ACHN (cell line): ENCODE results near the gene SLC41A3.

Source experiments
- DNase-seq: peaks from one replicate; pipeline ENCODE4 v3.0.0-alpha.2; 2015
- in situ Hi-C: cut with HindIII; loops from 2 replicates; pipeline ENCODE4 v1.10.0; 2017; ENCODE audit warnings: low sequenced_read_pairs, low pct_ligation_motif_present, low pct_unique_long_range_greater_than_20kb

The SLC41A3 gene

GRCh38 chr3:126124148-126124868 is 40.4 kb upstream of the SLC41A3 start:
- DNase-seq: no peak
- in situ Hi-C loops: no loop called here

DNA sequence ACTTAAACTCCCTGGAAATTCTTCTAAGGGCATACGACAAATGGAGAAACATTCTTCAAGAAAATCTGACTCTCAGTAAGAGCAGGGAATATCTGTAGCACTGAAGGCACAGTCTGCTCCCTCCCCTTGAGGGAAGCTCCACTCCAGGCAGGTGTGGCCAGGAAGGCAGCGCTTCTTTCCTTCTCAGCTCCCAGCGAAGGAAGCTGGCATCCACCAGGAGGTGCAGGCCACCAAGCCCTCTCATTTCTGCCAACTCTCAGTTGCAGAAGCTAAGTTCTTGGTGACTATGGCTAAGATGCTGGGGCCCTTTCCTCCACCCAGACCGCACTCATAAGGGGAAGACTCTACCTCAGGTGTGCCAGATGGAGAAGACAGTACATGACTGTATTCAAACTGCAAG is 37.7 kb upstream of the SLC41A3 start:
- in situ Hi-C loops: no loop called here

GRCh38 chr3:126121074-126121473 is 37.1 kb upstream of the SLC41A3 start:
- no peak for DNase-seq
- in situ Hi-C loops: no loop called here

More for the DNA sequence above, 37.7 kb upstream of the SLC41A3 start:
- DNase-seq: no peak

GRCh38 chr3:126119976-126120375 is 36.1 kb upstream of the SLC41A3 start:
- DNase-seq: no peak
- in situ Hi-C loops: no loop called here

DNA sequence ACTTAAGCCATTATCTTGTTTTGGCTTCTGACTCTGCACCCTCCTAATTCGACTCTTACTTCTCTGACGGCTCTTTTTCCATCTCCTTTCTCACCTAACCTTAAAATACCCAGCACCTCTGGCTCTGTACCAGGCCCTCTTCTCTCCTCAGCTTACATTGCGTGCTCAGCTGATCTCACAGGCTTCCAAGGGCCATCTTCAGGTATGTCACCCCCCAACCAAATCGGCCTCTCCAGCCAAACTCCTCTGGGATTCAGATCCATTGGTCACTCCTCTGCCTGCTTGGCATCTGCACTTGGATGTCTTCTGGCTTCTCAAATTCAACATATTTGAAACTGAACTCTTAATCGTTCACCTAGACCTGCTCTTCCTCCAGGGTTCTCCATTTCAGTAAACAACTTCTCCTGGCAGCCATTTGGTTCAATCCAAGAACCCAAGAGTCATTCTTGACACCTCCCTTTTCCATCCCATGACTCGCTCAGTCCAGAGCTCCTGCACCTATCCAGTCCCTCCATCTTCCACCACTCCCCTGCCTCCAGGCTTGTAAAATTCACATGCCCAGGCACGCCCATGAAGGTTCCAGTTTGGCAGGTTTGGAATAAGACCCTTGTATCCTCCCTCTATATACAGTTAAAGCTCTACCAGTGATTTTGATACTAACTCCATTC is 35.2 kb upstream of the SLC41A3 start:
- in situ Hi-C loops: no loop called here
- DNase-seq: no peak

DNA sequence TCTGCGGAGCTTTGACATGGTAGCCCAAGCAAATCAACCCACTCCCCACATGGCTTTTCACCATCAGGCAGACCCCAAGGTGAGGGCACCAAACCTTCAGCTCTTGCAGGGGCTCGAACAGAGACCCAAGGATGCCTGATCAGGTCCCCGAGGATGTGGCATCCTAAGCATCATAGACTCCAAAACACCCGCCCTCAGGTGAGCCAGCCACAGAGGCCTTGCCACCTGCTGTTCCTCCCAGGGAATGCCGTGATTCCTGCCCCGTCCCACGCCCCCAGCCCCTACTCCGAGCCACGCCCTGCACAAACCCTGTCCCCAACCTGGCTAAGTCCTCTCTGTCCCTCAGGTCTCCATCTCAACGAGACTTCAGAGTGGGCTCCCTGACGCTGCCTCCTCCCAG is 34.7 kb upstream of the SLC41A3 start:
- no peak for DNase-seq
- in situ Hi-C loops: no loop called here

DNA sequence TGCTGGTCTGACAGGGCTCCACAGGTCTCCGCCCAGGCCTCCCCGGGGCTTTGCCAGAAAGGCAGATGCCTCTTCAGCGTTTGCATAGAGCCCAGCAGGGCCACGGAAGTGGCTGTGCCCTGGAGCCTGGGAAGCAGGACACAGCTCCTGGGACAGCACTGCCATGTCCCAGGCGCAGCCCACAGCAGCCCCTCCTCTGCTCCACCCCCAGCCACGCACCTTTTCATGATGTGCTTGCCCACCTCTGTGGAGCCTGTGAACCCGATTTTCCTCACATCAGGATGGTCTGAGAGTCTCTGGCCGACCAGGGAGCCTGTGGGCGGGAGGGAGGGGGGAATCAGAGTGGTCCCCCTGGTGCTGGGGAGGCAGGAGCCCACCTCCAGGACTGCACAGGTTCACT is 33.9 kb upstream of the SLC41A3 start:
- in situ Hi-C loops: no loop called here
- no peak for DNase-seq

DNA sequence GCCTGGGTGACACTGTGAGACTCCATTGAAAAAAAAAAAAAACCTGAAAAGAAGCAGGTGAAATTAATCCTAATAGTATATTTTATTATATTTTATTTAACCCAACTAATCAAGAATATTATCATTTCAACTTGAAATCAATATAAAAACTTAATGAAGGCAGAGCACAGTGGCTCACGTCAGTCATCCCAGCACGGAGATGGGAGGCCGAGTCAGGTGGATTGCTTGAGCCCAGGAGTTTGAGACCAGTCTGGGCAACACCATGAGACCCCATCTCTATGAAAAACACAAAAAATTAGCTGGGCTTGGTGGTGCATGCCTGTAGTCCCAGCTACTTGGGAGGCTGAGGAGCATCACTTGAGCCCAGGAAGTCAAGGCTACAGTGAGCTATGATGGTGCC is 33.3 kb upstream of the SLC41A3 start:
- in situ Hi-C loops: no loop called here
- DNase-seq: no peak

- in situ Hi-C loops: no loop called here
Measured at GRCh38 chr3:126116526-126116925, 32.6 kb upstream of the SLC41A3 start.

DNA sequence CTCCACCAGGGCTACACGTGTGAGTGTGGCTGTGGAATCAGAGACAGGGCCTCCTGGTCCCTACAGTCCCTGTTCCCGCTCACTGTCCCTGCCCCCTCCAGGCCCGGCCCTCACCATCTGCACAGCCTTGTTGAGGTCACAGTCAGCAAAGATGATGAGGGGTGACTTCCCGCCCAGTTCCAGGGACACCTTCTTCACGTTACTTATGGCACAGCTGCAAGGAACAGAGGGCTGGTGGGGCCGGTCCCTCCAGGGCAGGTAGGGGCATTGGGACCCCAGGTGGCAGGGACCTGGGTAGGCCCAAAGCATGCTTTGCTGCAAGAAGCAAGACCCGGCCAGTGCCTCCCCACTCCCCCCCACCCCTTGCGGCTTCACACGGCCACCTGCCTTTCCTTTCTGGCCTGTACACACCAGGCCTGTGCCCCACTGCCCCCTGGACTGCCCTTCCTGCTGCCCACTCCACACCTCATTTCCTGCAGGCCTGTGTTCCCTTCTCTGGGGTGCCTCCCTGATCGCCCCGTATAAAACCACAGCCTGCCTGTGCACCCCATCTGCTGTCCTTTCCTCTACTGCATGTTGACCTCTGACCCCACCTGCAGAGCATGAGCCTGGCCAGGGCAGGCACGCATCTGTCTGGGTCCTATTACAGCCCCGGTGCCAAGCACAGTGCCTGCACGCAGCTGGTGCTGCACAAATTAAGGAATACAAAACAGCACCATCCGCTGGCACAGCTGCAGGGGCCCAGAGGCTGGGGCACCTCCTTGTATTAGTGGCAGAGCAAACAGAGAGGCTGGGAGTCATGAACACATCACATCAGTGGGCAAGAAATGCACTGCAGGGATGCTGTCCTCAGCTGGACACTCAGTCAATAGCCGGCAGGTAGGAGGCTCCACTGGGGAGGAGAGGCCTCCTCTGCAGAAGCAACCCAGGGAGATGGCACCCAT is 30.8 kb upstream of the SLC41A3 start:
- in situ Hi-C loops: no loop called here
- DNase-seq: no peak

More at GRCh38 chr3:126116526-126116925, 32.6 kb upstream of the SLC41A3 start:
- DNase-seq: no peak

DNA sequence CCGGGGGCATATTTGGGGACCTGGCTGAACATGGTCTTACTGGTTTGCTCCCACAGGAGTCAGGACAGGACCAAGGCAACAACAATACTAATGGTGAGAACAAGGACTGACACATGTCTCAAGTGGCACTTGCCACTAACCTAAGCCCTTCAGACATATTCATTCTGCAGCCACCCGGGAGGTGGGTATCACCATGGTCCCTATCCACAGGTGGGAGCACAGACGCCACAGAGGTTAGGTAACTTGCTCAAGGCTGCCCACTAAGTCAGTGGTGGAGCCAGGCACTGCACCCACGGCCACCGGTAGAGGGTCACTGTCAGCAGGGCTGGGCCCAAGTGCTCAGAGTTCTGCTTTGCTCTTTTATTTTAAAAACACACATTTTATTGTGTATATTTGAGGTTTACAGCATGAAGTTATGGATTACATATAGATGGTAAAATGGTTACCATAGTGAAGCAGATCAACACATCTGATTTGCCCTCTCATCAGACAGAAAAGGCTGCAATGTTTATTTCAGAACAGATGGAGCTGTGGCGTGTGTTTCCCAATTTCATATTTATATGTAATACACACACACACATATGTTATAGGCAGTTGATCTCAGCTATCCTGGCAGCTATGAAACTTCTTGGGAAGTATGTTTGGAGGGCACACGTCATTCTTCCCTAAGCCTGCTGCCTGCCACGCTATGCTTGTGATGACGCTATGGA is 30.0 kb upstream of the SLC41A3 start:
- in situ Hi-C loops: no loop called here
- peak; percentile 2 for DNase-seq

GRCh38 chr3:126113238-126113555 is 29.3 kb upstream of the SLC41A3 start:
- DNase-seq: no peak
- in situ Hi-C loops: no loop called here

DNA sequence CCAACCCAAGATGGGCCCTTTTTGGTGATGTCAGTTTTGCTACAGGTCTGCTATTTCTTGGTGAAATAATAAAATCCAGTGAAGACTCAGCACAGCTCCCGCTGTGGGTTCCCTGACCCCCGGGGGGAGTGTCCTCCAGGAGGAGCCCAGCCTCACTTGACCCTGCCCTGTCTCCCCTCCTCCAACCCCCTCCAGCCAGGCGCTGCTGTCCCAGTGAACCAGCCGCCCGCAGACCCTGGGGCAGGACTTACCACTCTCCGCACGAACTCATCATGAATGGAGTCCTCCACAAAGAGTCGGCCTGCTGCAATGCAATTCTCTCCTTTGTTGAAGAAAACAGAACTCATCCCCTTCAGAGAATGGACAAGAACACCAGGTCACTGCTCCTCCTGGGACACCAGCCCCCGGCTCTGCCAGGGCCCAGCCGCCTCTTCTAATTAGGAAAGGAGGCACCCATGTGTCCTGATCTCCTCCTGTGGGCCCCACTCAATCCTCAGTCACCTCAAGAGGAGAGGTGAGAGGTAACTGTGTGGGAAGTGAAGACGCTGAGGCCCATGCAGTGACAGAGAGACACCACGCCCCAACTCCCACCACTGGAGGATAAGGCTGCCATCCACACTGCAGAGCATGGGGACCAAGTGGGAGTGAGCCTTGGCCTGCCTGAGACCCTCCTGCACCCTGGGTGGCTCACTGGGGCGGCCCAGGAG is 28.8 kb upstream of the SLC41A3 start:
- in situ Hi-C loops: no loop called here
- DNase-seq: no peak

DNA sequence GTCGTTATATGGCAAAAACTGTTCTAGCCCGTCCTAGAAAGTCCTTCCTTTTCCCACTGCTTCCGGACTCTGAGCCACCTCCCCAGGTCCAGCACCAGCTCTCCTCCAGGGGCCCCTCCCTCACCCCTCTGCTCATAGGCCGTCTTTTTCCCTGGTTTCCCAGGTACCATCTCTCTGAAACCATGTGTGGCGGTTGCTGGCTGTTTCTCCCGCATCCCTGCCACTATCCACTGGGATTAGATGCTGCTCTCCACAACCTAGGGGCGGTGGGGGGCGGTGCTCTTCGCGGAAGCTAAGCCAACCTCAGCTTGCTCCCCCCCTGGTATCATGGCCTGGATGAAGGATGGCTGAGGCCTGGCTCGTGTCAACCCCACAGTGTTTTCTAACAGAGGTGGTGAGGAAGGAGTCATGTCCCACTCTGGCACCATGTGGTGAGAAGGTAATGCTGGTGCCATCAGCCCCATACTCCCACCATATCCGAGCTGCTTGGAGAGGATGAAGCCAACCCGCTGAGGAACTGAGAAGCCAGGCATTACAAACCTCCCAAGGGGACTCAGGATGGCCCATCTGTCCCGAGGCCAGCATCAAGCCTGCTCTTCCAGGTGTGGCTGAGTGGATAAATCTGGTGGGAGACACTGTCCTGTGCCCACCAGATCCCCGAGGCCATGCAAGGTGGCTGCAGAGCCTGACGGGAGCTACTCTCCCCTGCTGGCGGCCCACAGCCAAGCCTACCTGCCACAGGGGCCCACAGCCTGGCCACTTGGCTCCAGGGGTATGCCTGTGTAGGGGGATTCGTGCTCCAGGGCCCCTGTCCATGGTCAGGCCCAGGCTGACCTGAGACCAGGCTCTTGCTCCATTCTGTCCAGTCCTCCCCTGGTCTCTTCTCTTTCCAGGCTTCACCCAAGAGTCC is 27.9 kb upstream of the SLC41A3 start:
- in situ Hi-C loops: no loop called here
- no peak for DNase-seq

DNA sequence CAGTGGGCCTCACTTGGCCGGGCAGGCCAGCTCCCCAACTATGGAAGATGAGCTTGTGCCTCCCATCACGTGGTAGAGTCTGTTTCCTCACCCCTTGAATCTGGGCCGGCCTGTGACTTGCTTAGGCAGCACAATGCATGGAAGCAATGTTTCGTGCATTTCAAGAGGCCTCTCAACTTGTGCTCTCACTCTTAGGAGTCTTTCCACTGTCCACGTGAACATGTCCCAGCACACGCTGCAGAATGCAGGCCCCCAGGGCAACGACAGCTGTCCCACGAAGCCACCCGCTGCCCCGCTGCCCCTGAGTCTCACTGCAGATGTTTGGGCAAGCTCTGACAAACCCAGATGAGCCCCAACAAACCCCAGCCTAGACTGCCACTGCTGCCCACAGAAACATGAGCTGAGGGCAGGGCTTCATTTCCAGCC is 27.2 kb upstream of the SLC41A3 start:
- in situ Hi-C loops: no loop called here
- DNase-seq: no peak

- in situ Hi-C loops: no loop called here
- DNase-seq: no peak
Measured at GRCh38 chr3:126110431-126111125, 26.7 kb upstream of the SLC41A3 start.

GRCh38 chr3:126109880-126110235 is 25.9 kb upstream of the SLC41A3 start:
- in situ Hi-C loops: no loop called here

More at GRCh38 chr3:126109880-126110235, 25.9 kb upstream of the SLC41A3 start:
- DNase-seq: no peak
